Endothelial cell of umbilical vein (primary cell): ENCODE results near the gene SYT11.

Source experiments
- JUN ChIP-seq: IDR thresholded peaks from 2 replicates; pipeline ENCODE4 v1.6.1; 2011; ENCODE audit warnings: borderline replicate concordance, low read depth; ENCODE audit not compliant: insufficient read length, insufficient read depth
- POLR2A ChIP-seq: IDR thresholded peaks from 2 replicates; pipeline ENCODE4 v1.6.1; 2012; ENCODE audit warnings: low read depth, mild to moderate bottlenecking, control low read depth, low read length
- POLR2AphosphoS5 ChIP-seq: IDR thresholded peaks from 2 replicates; pipeline ENCODE4 v1.6.1; 2012; ENCODE audit warnings: low read depth, mild to moderate bottlenecking, control low read depth, low read length, moderate library complexity; ENCODE audit not compliant: insufficient read depth
- TF ChIP-seq, protein P1 (sequence below), 2 donors: IDR thresholded peaks; 1 replicate in 1 of 2; 2 replicates in 1 of 2; pipeline ENCODE4 v1.5.1; 2011; ENCODE audit warnings: low read length in 2 of 2, mild to moderate bottlenecking in 2 of 2, moderate library complexity in 2 of 2, control low read depth in 1 of 2, inconsistent platforms in 1 of 2, low read depth in 1 of 2; ENCODE audit not compliant: insufficient read depth in 1 of 2; ENCODE audit errors: extremely low read depth in 1 of 2

DNA sequence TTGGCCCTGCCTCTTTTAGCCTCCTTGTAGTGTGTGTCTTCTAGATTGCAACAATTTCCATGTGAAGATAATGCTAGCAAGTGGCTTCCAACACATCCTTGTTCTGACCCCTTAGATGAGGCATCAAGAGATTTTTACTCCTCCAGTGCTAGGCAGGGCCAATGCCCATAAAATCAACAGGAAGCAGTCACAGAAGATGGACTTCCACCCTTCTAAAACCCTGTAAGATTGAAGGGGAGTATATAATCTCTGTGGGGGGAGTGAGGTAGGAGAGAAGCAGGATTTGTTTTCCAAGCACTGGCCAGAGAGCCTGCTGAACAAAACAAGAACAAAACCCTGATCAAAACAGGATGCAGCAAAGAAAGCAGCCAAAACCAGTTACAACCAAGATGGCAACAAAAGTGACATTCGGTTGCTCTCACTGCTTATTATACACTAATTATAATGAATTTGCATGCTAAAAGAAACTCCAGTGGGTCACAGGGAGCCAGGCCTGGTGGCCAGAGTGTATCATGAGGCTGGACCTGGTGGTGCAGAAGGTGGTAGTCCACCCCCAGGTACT is 14.4 kb upstream of the SYT11 start:
- no peak for TF ChIP-seq JUN
- no peak for TF ChIP-seq POLR2A
- no peak for TF ChIP-seq POLR2AphosphoS5
- TF ChIP-seq, protein P1, sequence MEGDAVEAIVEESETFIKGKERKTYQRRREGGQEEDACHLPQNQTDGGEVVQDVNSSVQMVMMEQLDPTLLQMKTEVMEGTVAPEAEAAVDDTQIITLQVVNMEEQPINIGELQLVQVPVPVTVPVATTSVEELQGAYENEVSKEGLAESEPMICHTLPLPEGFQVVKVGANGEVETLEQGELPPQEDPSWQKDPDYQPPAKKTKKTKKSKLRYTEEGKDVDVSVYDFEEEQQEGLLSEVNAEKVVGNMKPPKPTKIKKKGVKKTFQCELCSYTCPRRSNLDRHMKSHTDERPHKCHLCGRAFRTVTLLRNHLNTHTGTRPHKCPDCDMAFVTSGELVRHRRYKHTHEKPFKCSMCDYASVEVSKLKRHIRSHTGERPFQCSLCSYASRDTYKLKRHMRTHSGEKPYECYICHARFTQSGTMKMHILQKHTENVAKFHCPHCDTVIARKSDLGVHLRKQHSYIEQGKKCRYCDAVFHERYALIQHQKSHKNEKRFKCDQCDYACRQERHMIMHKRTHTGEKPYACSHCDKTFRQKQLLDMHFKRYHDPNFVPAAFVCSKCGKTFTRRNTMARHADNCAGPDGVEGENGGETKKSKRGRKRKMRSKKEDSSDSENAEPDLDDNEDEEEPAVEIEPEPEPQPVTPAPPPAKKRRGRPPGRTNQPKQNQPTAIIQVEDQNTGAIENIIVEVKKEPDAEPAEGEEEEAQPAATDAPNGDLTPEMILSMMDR (IDR thresholded peaks at IDR 0.05; ENCODE audit: extremely low read depth in 1 of 2, insufficient read depth in 1 of 2, low read depth in 1 of 2, low read length in 2 of 2) = no peak
